Smooth muscle cell (in vitro differentiated cells): Measurements from ENCODE around the gene HMGN5. TPM values are rescaled to one million over a fixed set of nuclear protein-coding genes. Genes with fewer than 3 reads are reported as not detected.

Source experiments
- DNase-seq: peaks from one replicate; lab custom pipeline; 2025; ENCODE audit not compliant: unreplicated experiment; lab: John Stamatoyannopoulos, UW
- H2AFZ ChIP-seq: fragments of 200-600 bp; sonication (generic); 2 replicates; pipeline ENCODE4 v1.6.0; 2016; ENCODE audit warnings: antibody characterized with exemption, low read depth, mild to moderate bottlenecking
- H3F3A ChIP-seq: fragments of 200-600 bp; sonication (generic); 2 replicates; pipeline ENCODE4 v1.6.0; 2017; ENCODE audit warnings: antibody characterized with exemption, low read depth
- H3K27ac ChIP-seq: fragments of 200-600 bp; sonication (generic); 2 replicates; pipeline ENCODE4 v1.5.1; 2016; ENCODE audit warnings: low read depth, mild to moderate bottlenecking
- H3K27me3 ChIP-seq: fragments of 200-600 bp; sonication (generic); 2 replicates; pipeline ENCODE4 v1.6.1; 2016; ENCODE audit warnings: low read depth, mild to moderate bottlenecking
- H3K36me3 ChIP-seq: fragments of 200-600 bp; sonication (generic); 2 replicates; pipeline ENCODE4 v1.5.1; 2016; ENCODE audit warnings: low read depth
- H3K4me1 ChIP-seq: fragments of 200-600 bp; sonication (generic); 2 replicates; pipeline ENCODE4 v1.5.1; 2016; ENCODE audit warnings: low read depth
- H3K4me2 ChIP-seq: fragments of 200-600 bp; sonication (generic); 2 replicates; pipeline ENCODE4 v1.6.0; 2016; ENCODE audit warnings: mild to moderate bottlenecking
- H3K4me3 ChIP-seq: fragments of 200-600 bp; sonication (generic); 2 replicates; pipeline ENCODE4 v1.5.1; 2016; ENCODE audit warnings: mild to moderate bottlenecking
- H3K79me2 ChIP-seq: fragments of 200-600 bp; sonication (generic); 2 replicates; pipeline ENCODE4 v1.6.0; 2016; ENCODE audit warnings: low read depth, mild to moderate bottlenecking
- H3K9ac ChIP-seq: fragments of 200-600 bp; sonication (generic); 2 replicates; pipeline ENCODE4 v1.6.0; 2016; ENCODE audit warnings: low read depth
- H3K9me3 ChIP-seq: fragments of 200-600 bp; sonication (generic); replicated peaks from 2 replicates; pipeline ENCODE4 v1.5.1; 2016; ENCODE audit warnings: low read depth
- H4K20me1 ChIP-seq: fragments of 200-600 bp; sonication (generic); 2 replicates; pipeline ENCODE4 v1.6.0; 2016; ENCODE audit warnings: low read depth
- WGBS: methylation state at CpG from one replicate; pipeline ENCODE4 v1.1.7; 2016; ENCODE audit warnings: low lambda C conversion rate; 5-methylcytosine and 5-hydroxymethylcytosine counted together
- polyA plus RNA-seq: library from polyadenylated mRNA; unstranded; fragments of >200 nt; fragmentation: Nextera tagmentation; extraction: Ambion mirVana; gene quantifications from 2 replicates; pipeline ENCODE4 v1.2.1, GENCODE V29; 2016
- total RNA-seq: library from RNA; depleted of rRNA; stranded (reverse); fragments of >200 nt; gene quantifications from 2 replicates; pipeline ENCODE4 v1.2.3, GENCODE V29; 2014
- TF ChIP-seq, protein P1 (sequence below): fragments of 200-600 bp; sonication (generic); IDR thresholded peaks from 2 replicates; pipeline ENCODE4 v1.5.1; 2017; ENCODE audit warnings: borderline replicate concordance, mild to moderate bottlenecking, antibody characterized with exemption; ENCODE audit not compliant: insufficient read depth, poor library complexity, severe bottlenecking

Gene HMGN5
- total and polyA plus RNA-seq, 2 experiments from 2014 or later = 0.36 to 6.8 TPM

DNA sequence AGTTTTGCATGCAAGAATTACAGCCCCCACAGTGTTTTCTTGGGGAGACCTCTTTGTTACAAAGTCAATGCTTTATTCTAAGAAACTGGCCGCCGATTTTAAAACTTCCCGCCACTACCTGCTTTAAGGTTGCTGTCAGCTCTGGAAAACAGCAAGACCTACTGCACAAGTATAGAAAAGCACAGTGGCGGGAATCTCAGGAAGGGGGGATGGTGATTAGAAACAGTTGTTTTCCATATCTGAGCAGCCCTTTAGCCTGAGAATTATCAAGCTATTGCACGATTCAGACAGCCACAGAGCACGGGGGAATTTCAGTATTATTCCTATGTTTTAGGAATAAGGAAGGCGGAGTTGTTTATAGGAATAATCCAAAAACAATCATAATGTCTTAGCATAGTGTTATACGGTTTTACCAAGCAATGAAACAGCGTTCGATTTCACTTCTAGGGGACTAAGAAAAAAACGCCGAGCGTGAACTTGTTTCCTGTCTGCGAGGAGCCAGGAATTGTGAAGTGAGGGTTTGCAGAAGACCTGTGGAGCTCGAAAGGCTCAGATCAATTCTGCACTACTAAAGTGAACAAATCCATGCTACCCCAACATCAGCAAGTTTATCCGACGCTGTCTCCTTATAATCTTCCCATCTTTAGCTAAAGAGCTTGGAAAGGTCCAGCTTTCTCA is 81.3 kb downstream of the HMGN5 start:
- H3K4me2 ChIP-seq = peak overlapping the region; percentile 77
- no peaks in the 10 kb centered on the region for H3F3A ChIP-seq
- no peak for DNase-seq
- no peaks in the 10 kb centered on the region for H3K4me1 ChIP-seq
- peak overlapping the region; percentile 85 for H2AFZ ChIP-seq
- TF ChIP-seq, protein P1, sequence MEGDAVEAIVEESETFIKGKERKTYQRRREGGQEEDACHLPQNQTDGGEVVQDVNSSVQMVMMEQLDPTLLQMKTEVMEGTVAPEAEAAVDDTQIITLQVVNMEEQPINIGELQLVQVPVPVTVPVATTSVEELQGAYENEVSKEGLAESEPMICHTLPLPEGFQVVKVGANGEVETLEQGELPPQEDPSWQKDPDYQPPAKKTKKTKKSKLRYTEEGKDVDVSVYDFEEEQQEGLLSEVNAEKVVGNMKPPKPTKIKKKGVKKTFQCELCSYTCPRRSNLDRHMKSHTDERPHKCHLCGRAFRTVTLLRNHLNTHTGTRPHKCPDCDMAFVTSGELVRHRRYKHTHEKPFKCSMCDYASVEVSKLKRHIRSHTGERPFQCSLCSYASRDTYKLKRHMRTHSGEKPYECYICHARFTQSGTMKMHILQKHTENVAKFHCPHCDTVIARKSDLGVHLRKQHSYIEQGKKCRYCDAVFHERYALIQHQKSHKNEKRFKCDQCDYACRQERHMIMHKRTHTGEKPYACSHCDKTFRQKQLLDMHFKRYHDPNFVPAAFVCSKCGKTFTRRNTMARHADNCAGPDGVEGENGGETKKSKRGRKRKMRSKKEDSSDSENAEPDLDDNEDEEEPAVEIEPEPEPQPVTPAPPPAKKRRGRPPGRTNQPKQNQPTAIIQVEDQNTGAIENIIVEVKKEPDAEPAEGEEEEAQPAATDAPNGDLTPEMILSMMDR = no peak
- no peaks in the 10 kb centered on the region for H3K9me3 ChIP-seq
- H3K4me3 ChIP-seq = peak overlapping the region; percentile 61
- no peaks in the 10 kb centered on the region for H3K79me2 ChIP-seq
- 45% methylated on average over 17 of the region's 17 CpGs for WGBS
- peak overlapping the region; percentile 58 for H3K9ac ChIP-seq
- H3K36me3 ChIP-seq = no peaks in the 10 kb centered on the region
- H4K20me1 ChIP-seq = no peaks in the 10 kb centered on the region
- no peak overlapping the region for H3K27ac ChIP-seq
- H3K27me3 ChIP-seq = peaks cover 26% of the 10 kb centered on the region

DNA sequence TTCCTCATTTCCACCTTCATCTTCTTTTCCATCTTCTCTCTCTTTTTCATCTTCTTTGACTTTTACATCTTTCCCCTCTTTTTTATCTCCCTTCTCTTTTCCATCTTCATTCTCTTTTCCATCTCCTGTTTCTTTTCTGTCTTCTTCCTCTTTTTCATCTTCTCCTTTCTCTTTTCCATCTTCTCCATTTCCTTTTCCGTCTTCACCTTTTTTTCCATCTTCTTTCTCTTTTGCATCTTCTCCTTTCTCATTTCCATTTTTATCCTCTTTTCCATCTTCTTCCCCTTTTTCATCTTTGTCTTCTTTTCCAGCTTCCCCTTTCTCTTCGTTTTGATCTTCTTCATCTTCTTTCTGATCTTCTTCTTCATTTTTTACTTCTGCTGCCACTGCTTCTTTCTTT is 87.0 kb downstream of the HMGN5 start:
- no peaks in the 10 kb centered on the region for H3K9me3 ChIP-seq
- H3K27me3 ChIP-seq = no peaks in the 10 kb centered on the region
- no peak overlapping the region for H3K4me3 ChIP-seq
- H3K79me2 ChIP-seq = no peaks in the 10 kb centered on the region
- TF ChIP-seq, protein P1 = no peak
- no peaks in the 10 kb centered on the region for H3K36me3 ChIP-seq
- H3K27ac ChIP-seq = no peak overlapping the region
- no peak overlapping the region for H2AFZ ChIP-seq
- H3K9ac ChIP-seq = no peak overlapping the region
- no peaks in the 10 kb centered on the region for H3F3A ChIP-seq
- no peaks in the 10 kb centered on the region for H3K4me1 ChIP-seq
- H3K4me2 ChIP-seq = no peak overlapping the region
- 57% methylated on average over 2 of the region's 2 CpGs for WGBS
- no peaks in the 10 kb centered on the region for H4K20me1 ChIP-seq
- DNase-seq = no peak

DNA sequence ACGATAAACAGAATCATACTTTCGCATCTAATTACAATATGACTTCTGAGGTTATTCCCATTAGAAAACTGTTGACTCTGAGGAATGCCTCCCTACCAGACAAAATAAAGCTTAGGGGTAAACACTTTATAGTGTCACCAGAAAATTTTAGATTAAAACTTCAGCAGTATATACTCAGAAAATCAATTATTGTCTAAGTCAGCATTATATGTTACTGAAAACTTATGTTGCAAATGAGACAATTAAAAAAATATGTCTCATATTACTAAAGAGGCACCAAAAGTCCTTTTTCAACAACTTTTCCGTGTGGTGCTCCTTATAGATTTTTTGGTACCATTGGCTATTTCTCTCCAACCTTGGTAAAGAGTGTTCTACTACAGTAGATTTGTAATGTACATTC is 91.4 kb downstream of the HMGN5 start:
- Histone ChIP-seq H4K20me1 (no peaks in the 10 kb centered on the region), H3K4me1 (no peaks in the 10 kb centered on the region), H3K9ac (no peak overlapping the region), H3K27me3 (no peaks in the 10 kb centered on the region), H3K27ac (no peak overlapping the region), H3K9me3 (no peaks in the 10 kb centered on the region), H2AFZ (no peak overlapping the region), H3K4me2 (no peak overlapping the region), H3K4me3 (no peak overlapping the region), H3F3A (no peaks in the 10 kb centered on the region), H3K36me3 (no peaks in the 10 kb centered on the region), H3K79me2 (no peaks in the 10 kb centered on the region)
- WGBS = 73% methylated on average over 3 of the region's 3 CpGs
- DNase-seq = no peak
- TF ChIP-seq, protein P1 = no peak

DNA sequence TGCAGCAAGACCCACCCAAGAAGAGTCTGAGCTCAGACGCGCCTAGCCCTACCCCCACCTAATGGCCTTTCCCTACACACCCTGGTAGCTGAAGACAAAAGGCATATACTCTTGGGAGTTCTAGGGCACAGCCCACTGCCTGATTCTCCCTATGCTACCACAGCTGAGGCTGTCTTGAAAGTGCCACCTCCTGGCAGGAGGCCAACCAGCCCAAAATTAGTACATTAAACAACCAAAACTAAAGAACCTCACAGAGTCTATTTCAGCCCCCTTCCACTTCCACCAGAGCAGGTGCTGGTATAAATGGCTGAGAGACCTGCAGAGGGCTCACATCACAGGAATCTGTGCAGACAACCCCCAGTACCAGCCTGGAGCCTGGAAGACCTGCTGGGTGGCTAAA is 119.1 kb downstream of the HMGN5 start:
- Histone ChIP-seq H4K20me1 (no peaks in the 10 kb centered on the region), H3K9me3 (no peaks in the 10 kb centered on the region), H3K4me3 (no peak overlapping the region), H2AFZ (no peak overlapping the region), H3F3A (no peaks in the 10 kb centered on the region), H3K27ac (no peak overlapping the region), H3K36me3 (no peaks in the 10 kb centered on the region), H3K4me2 (no peak overlapping the region), H3K79me2 (no peaks in the 10 kb centered on the region), H3K4me1 (no peaks in the 10 kb centered on the region), H3K9ac (no peak overlapping the region), H3K27me3 (no peaks in the 10 kb centered on the region)
- 92% methylated on average over 2 of the region's 2 CpGs for WGBS
- TF ChIP-seq, protein P1 = no peak
- no peak for DNase-seq
